Measurements from ENCODE around the gene PSMD3. TPM values are rescaled to one million over a fixed set of nuclear protein-coding genes. Genes with fewer than 3 reads are reported as not detected.
"Not testable (repeated sequence)": the region's sequence is repeated elsewhere in the genome, so short reads cannot be mapped to it uniquely, and the experiment has no call there.

Gene PSMD3
- total RNA-seq, 3 donors from 2014 or later (not counting 1 experiment from before 2014, with no cell fraction given) = 66.1 to 83.8 (median 78.9) TPM

GRCh38 chr17:39946551-39947330 lies 33.9 kb upstream of the PSMD3 start:
- no peaks in the 10 kb centered on the region for H3K36me3 Mint-ChIP-seq
- H3K27me3 Mint-ChIP-seq (ENCODE audit: low read depth in 2 of 2) = peaks cover 0 to 4% of the 10 kb centered on the region in 2 donors
- TF ChIP-seq, protein P1, sequence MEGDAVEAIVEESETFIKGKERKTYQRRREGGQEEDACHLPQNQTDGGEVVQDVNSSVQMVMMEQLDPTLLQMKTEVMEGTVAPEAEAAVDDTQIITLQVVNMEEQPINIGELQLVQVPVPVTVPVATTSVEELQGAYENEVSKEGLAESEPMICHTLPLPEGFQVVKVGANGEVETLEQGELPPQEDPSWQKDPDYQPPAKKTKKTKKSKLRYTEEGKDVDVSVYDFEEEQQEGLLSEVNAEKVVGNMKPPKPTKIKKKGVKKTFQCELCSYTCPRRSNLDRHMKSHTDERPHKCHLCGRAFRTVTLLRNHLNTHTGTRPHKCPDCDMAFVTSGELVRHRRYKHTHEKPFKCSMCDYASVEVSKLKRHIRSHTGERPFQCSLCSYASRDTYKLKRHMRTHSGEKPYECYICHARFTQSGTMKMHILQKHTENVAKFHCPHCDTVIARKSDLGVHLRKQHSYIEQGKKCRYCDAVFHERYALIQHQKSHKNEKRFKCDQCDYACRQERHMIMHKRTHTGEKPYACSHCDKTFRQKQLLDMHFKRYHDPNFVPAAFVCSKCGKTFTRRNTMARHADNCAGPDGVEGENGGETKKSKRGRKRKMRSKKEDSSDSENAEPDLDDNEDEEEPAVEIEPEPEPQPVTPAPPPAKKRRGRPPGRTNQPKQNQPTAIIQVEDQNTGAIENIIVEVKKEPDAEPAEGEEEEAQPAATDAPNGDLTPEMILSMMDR (IDR thresholded peaks at IDR 0.05) = no peak
- no peaks in the 10 kb centered on the region for H3K4me1 Mint-ChIP-seq
- H3K27me3 ChIP-seq (ENCODE audit: control insufficient read depth, insufficient read depth, low read length) = no peaks in the 10 kb centered on the region
- no peak overlapping the region for H3K27ac Mint-ChIP-seq
- H3K4me1 ChIP-seq (ENCODE audit: control insufficient read depth, insufficient read depth, low read length) = peaks cover under 1% of the 10 kb centered on the region
- no peak overlapping the region for H3K4me3 ChIP-seq (ENCODE audit: low read length)
- ATAC-seq = no peak
- H3K9me3 Mint-ChIP-seq = no peaks in the 10 kb centered on the region
- H3K27ac ChIP-seq (ENCODE audit: low read length) = no peak overlapping the region
- H3K36me3 ChIP-seq (ENCODE audit: control insufficient read depth, insufficient read depth, low read length) = no peaks in the 10 kb centered on the region
- WGBS (ENCODE audit: insufficient coverage) = 89% methylated on average over 14 of the region's 15 CpGs
- intact Hi-C loops (cut with micrococcal nuclease) = no loop called here
- H3K4me3 Mint-ChIP-seq = no peak overlapping the region
- no peaks in the 10 kb centered on the region for H3K9me3 ChIP-seq (ENCODE audit: control insufficient read depth, insufficient read depth, low read length)
- DNase-seq = no peak

GRCh38 chr17:39948489-39948828 lies 32.1 kb upstream of the PSMD3 start:
- H3K27me3 Mint-ChIP-seq (ENCODE audit: low read depth in 2 of 2); H3K9me3 ChIP-seq (ENCODE audit: control insufficient read depth, insufficient read depth, low read length); intact Hi-C loops (cut with micrococcal nuclease); H3K4me3 Mint-ChIP-seq; H3K36me3 ChIP-seq (ENCODE audit: control insufficient read depth, insufficient read depth, low read length); H3K27me3 ChIP-seq (ENCODE audit: control insufficient read depth, insufficient read depth, low read length); H3K27ac Mint-ChIP-seq; H3K36me3 Mint-ChIP-seq; H3K4me1 Mint-ChIP-seq; H3K9me3 Mint-ChIP-seq; ATAC-seq; H3K27ac ChIP-seq (ENCODE audit: low read length); H3K4me3 ChIP-seq (ENCODE audit: low read length): not testable (repeated sequence)
- peak in 1 of 2 donors; percentile 39 for DNase-seq
- H3K4me1 ChIP-seq (ENCODE audit: control insufficient read depth, insufficient read depth, low read length) = peaks cover 13% of the 10 kb centered on the region
- WGBS (ENCODE audit: insufficient coverage) = 65% methylated on average over 5 of the region's 5 CpGs

DNA sequence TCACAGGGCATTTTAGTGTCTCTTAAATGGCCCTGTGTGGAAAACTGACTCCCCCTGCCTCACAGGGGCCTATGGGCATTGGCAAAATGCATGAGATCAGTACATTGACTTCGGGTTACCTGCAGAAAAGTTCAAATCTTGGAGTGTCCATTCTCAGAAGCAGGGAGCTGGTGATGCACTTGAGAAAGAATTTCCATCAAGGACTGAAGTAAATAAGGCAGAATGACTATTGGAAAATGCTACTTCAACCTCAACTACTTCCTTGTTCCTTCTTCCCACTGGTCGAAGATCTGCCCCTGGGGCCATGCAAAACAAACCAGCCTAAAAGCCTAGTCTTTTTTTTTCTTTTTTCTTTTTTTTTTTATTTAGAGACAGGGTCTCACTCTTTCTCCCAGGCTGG lies 31.6 kb upstream of the PSMD3 start:
- DNase-seq = no peak
- ATAC-seq = no peak
- TF ChIP-seq, protein P1 (IDR thresholded peaks at IDR 0.05) = no peak
- Mint-ChIP-seq H3K27me3 (ENCODE audit: low read depth in 2 of 2) (no peaks in the 10 kb centered on the region), H3K9me3 (no peaks in the 10 kb centered on the region), H3K4me3 (no peak overlapping the region), H3K27ac (no peak overlapping the region), H3K4me1 (peaks cover 0 to 5% of the 10 kb centered on the region in 2 donors), H3K36me3 (no peaks in the 10 kb centered on the region)
- H3K4me1 ChIP-seq (ENCODE audit: control insufficient read depth, insufficient read depth, low read length) = peaks cover 18% of the 10 kb centered on the region
- no peaks in the 10 kb centered on the region for H3K27me3 ChIP-seq (ENCODE audit: control insufficient read depth, insufficient read depth, low read length)
- no peak overlapping the region for H3K27ac ChIP-seq (ENCODE audit: low read length)
- no peaks in the 10 kb centered on the region for H3K9me3 ChIP-seq (ENCODE audit: control insufficient read depth, insufficient read depth, low read length)
- intact Hi-C loops (cut with micrococcal nuclease) = no loop called here
- no peaks in the 10 kb centered on the region for H3K36me3 ChIP-seq (ENCODE audit: control insufficient read depth, insufficient read depth, low read length)
- WGBS (ENCODE audit: insufficient coverage) = 79% methylated on average over 2 of the region's 2 CpGs
- H3K4me3 ChIP-seq (ENCODE audit: low read length) = no peak overlapping the region

- ATAC-seq = no peak
- no peak overlapping the region for H3K4me3 Mint-ChIP-seq
- Histone ChIP-seq H3K9me3 (ENCODE audit: control insufficient read depth, insufficient read depth, low read length) (no peaks in the 10 kb centered on the region), H3K4me3 (ENCODE audit: low read length) (no peak overlapping the region), H3K27me3 (ENCODE audit: control insufficient read depth, insufficient read depth, low read length) (no peaks in the 10 kb centered on the region), H3K27ac (ENCODE audit: low read length) (no peak overlapping the region), H3K36me3 (ENCODE audit: control insufficient read depth, insufficient read depth, low read length) (no peaks in the 10 kb centered on the region), H3K4me1 (ENCODE audit: control insufficient read depth, insufficient read depth, low read length) (peaks cover 18% of the 10 kb centered on the region)
- H3K36me3 Mint-ChIP-seq = no peaks in the 10 kb centered on the region
- DNase-seq = no peak
- no peaks in the 10 kb centered on the region for H3K27me3 Mint-ChIP-seq (ENCODE audit: low read depth in 2 of 2)
- H3K9me3 Mint-ChIP-seq = no peaks in the 10 kb centered on the region
- 82% methylated on average over 5 of the region's 5 CpGs for WGBS (ENCODE audit: insufficient coverage)
- TF ChIP-seq, protein P1 (IDR thresholded peaks at IDR 0.05) = no peak
- H3K27ac Mint-ChIP-seq = no peak overlapping the region
- intact Hi-C loops (cut with micrococcal nuclease) = no loop called here
- peaks cover 0 to 5% of the 10 kb centered on the region in 2 donors for H3K4me1 Mint-ChIP-seq
Measured at GRCh38 chr17:39950871-39951348, 29.7 kb upstream of the PSMD3 start.
